Endothelial cell (in vitro differentiated cells): ENCODE results near the gene MXD4. TPM values are rescaled to one million over a fixed set of nuclear protein-coding genes. Genes with fewer than 3 reads are reported as not detected.

Experiments
- DNase-seq: peaks from one replicate; pipeline ENCODE4 v3.0.0; 2021; ENCODE audit warnings: low spot score
- H3K27ac Mint-ChIP-seq: one replicate; pipeline ENCODE4 v1.8.0; 2021; ENCODE audit warnings: mixed read lengths, inconsistent platforms; ENCODE audit not compliant: unreplicated experiment
- H3K27me3 Mint-ChIP-seq: one replicate; pipeline ENCODE4 v1.8.0; 2021; ENCODE audit warnings: mild to moderate bottlenecking, moderate library complexity, mixed read lengths, inconsistent platforms; ENCODE audit not compliant: unreplicated experiment
- H3K36me3 Mint-ChIP-seq: one replicate; pipeline ENCODE4 v1.8.0; 2021; ENCODE audit warnings: mild to moderate bottlenecking, low read depth, mixed read lengths, inconsistent platforms; ENCODE audit not compliant: unreplicated experiment
- H3K4me1 Mint-ChIP-seq: one replicate; pipeline ENCODE4 v1.8.0; 2021; ENCODE audit warnings: mild to moderate bottlenecking, mixed read lengths, inconsistent platforms; ENCODE audit not compliant: unreplicated experiment
- H3K4me3 Mint-ChIP-seq: one replicate; pipeline ENCODE4 v1.8.0; 2021; ENCODE audit warnings: mild to moderate bottlenecking, mixed read lengths, inconsistent platforms; ENCODE audit not compliant: unreplicated experiment
- H3K9me3 Mint-ChIP-seq: one replicate; pipeline ENCODE4 v1.8.0; 2021; ENCODE audit warnings: mixed read lengths, inconsistent platforms; ENCODE audit not compliant: unreplicated experiment
- CTCF ChIP-seq: fragments of 200-600 bp; sonication (generic); IDR thresholded peaks from one replicate; pipeline ENCODE4 v1.5.0; 2021; ENCODE audit warnings: antibody characterized with exemption; ENCODE audit not compliant: unreplicated experiment
- total RNA-seq: library from RNA; stranded (reverse); fragmentation: NEBNext Ultra II Directional; extraction: Animal tissue kit (Norgen Biotek cat#: 25700); gene quantifications from one replicate; pipeline ENCODE4 v1.2.1, GENCODE V29; 2021; ENCODE audit not compliant: unreplicated experiment

MXD4 gene
- total RNA-seq, 1 donor from 2014 or later, result 93.5 TPM

DNA sequence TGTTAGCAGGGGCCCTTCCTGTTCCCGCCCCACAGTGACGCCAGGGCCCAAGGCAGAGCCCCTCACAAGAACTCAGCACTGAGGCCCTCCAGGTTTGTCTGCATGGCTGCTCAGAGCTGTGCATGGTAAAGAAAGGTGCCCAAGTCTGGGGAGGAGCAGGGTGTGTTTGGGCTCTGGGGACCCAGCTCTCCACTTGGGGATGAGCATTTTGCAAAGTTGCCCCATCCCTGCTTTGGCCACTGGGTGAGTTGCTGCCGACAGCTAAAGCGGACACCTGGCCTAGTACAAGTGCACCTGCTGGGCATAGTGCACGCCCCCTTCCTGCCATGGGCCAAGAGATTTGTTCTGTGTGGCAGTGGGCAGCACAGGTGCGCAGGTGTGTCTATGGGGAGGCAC, 2.0 kb upstream of the MXD4 start:
- H3K36me3 Mint-ChIP-seq, result no peaks in the 10 kb centered on the region
- H3K4me3 Mint-ChIP-seq, result no peak overlapping the region
- H3K9me3 Mint-ChIP-seq, result no peaks in the 10 kb centered on the region
- TF ChIP-seq CTCF, result no peak
- H3K4me1 Mint-ChIP-seq, result no peaks in the 10 kb centered on the region
- no peak overlapping the region for H3K27ac Mint-ChIP-seq
- no peak for DNase-seq
- H3K27me3 Mint-ChIP-seq, result peaks cover 7% of the 10 kb centered on the region

- Mint-ChIP-seq H3K27ac (no peak overlapping the region), H3K36me3 (no peaks in the 10 kb centered on the region), H3K4me3 (no peak overlapping the region), H3K27me3 (peaks cover 7% of the 10 kb centered on the region), H3K9me3 (no peaks in the 10 kb centered on the region), H3K4me1 (no peaks in the 10 kb centered on the region)
- DNase-seq, result no peak
- TF ChIP-seq CTCF, result no peak
Observed at GRCh38 chr4:2262944-2263250, 988 bp upstream of the MXD4 start.

DNA sequence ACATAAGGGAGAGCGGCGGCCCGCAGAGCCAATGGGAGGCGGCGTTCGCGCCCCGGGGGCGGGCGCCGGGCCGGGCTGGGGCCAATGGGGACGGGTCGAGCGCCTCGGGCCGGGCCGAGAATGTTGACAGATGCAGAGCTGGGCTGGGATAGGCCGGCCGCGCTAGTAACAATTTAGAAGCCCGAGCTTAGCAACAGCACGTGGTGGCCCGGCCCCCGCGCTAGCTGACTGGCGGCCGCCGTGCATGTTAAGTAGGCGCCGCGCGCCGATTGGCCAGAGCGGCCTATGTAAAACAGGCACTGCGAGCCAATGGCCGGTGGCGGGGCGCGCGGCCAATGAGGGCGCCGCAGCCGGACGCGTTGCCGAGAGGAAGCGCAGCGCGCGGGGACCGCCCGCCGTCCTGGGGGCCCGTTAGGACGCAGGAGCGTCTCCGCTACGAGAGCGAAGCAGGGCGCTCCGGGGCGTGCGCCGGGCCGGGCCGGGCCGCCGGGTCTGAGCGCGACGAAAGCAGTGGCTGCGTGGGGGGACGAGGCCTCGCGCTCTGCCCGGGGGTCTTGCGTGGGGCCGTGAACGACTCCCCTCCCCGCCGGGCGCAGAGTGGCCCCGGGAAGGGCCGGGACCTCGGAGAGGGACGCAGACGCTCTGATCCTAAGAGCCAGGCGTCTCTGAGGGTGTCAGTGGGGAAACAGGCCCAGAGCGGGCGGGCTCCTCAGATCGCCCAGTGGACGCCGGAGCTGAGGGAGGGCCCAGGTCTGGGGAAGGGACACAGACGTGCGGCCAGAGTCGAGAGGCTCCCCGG, 435 bp upstream of the MXD4 start:
- Mint-ChIP-seq H3K9me3 (no peaks in the 10 kb centered on the region), H3K36me3 (peaks cover 3% of the 10 kb centered on the region), H3K27ac (no peak overlapping the region), H3K4me3 (no peak overlapping the region), H3K27me3 (peaks cover 7% of the 10 kb centered on the region), H3K4me1 (no peaks in the 10 kb centered on the region)
- TF ChIP-seq CTCF, result no peak
- peak; percentile 98 for DNase-seq

DNA sequence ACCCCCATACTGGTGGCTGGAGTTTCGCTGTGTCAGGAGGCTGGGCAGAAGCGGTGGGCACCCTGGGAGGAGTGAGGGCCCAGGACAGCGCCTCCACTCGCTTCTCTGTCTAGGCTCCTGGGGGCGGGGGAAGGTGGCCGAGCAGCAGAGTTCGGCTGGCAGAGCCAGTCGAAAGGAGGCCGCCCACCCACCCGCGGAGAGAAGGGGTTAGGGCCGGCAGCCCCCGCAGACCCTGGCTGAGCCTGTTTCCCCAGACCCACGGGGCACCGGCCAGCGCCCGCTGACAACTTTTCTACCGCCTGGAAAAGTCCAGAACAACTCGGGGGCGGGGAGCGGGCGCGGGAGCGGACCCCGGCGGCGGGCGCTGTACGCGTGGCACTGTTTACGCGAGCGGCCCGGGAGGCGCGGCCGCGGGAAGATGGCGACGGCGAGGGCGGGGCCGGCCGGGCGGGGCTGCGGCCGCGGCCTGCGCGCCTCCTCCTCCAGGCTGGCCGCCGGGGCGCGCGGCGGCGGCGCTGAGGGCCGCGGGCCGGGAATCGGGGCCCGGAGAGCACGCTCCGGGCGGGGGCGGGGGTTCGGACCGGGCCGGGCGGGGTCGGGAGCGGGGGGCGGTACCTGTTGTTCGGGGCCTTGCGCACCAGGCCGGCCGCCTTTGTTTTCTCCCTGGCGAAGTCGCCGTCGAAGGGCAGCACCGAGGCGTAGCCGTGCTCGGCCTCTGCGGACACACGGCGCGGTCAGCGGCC, 628 bp downstream of the MXD4 start:
- DNase-seq, result peak; percentile 51
- TF ChIP-seq CTCF, result no peak
- no peaks in the 10 kb centered on the region for H3K9me3 Mint-ChIP-seq

More for the DNA sequence above, 628 bp downstream of the MXD4 start:
- Mint-ChIP-seq H3K4me1 (peaks cover 5% of the 10 kb centered on the region), H3K27me3 (peaks cover 7% of the 10 kb centered on the region), H3K36me3 (peaks cover 7% of the 10 kb centered on the region), H3K4me3 (peak overlapping the region; percentile 69), H3K27ac (no peak overlapping the region)
